Tibial nerve (tissue), 3 donors: ENCODE results near the gene MLKL.

Experiments used
- EP300 ChIP-seq, 2 donors: sonication (generic); formaldehyde crosslinking; IDR thresholded peaks; one replicate each; pipeline ENCODE4 v1.6.1; 2017; ENCODE audit warnings: antibody characterized with exemption in 2 of 2, mild to moderate bottlenecking in 1 of 2
- POLR2A ChIP-seq, 2 donors: fragments of 450-650 bp; IDR thresholded peaks; one replicate each; pipeline ENCODE4 v1.6.1; 2017; ENCODE audit warnings: antibody characterized with exemption in 2 of 2, mild to moderate bottlenecking in 2 of 2, moderate library complexity in 2 of 2

- TF ChIP-seq POLR2A (IDR thresholded peaks at IDR 0.05) (no peak), EP300 (IDR thresholded peaks at IDR 0.05) (no peak)
Measured at GRCh38 chr16:74666010-74666421, 34.6 kb downstream of the MLKL start.
